ENCODE results near the gene CRNKL1. TPM values are rescaled to one million over a fixed set of nuclear protein-coding genes. Genes with fewer than 3 reads are reported as not detected.

CRNKL1 gene
- polyA plus RNA-seq, 3 donors = 4.0 to 7.4 (median 5.9) TPM

GRCh38 chr20:20000211-20000968, 51.9 kb downstream of the CRNKL1 start:
- Histone ChIP-seq H3K9me3 (replicated peaks in 1 of 2; ENCODE audit: control insufficient read depth in 1 of 2, insufficient read depth in 1 of 2, low read length in 2 of 2) (no peaks in the 10 kb centered on the region), H3K27me3 (ENCODE audit: control insufficient read depth in 2 of 2, insufficient read depth in 2 of 2, low read length in 2 of 2) (no peaks in the 10 kb centered on the region), H3K4me2 (replicated peaks; ENCODE audit: extremely low read depth, low read length, poor library complexity, severe bottlenecking) (peak overlapping the region; percentile 5), H3K4me3 (replicated peaks in 1 of 3; ENCODE audit: low read depth in 2 of 3, low read length in 3 of 3) (no peak overlapping the region), H4K20me1 (ENCODE audit: insufficient read depth, low read length) (no peaks in the 10 kb centered on the region), H3K27ac (ENCODE audit: low read depth in 1 of 2, low read length in 2 of 2) (peak overlapping the region; percentile 36 to 64), H2AFZ (ENCODE audit: insufficient read depth, low read depth, low read length, poor library complexity, severe bottlenecking) (no peak overlapping the region), H3K79me2 (ENCODE audit: insufficient read depth, low read length) (peaks cover 33% of the 10 kb centered on the region), H3K36me3 (replicated peaks in 1 of 2; ENCODE audit: control insufficient read depth in 1 of 2, insufficient read depth in 2 of 2, low read length in 2 of 2) (peaks cover 40 to 64% of the 10 kb centered on the region in 2 donors), H3K4me1 (ENCODE audit: control insufficient read depth in 1 of 2, insufficient read depth in 2 of 2, low read length in 2 of 2) (peaks cover 78 to 81% of the 10 kb centered on the region in 2 donors), H3K9ac (ENCODE audit: insufficient read depth, low read length, poor library complexity, severe bottlenecking) (no peak overlapping the region)
- intact Hi-C loops (cut with micrococcal nuclease) = no loop called here
- Mint-ChIP-seq H3K4me3 (no peak overlapping the region), H3K36me3 (peaks cover 52 to 72% of the 10 kb centered on the region in 2 donors), H3K9me3 (peaks cover 0 to 4% (median 0%) of the 10 kb centered on the region in 7 donors), H3K4me1 (peaks cover 79% of the 10 kb centered on the region), H3K27ac (peak overlapping the region; percentile 22 to 83 (median 58)), H3K27me3 (ENCODE audit: low read depth in 3 of 3) (peaks cover 0 to 2% (median 0%) of the 10 kb centered on the region in 3 donors)
- DNase-seq = peak; percentile 49 to 72 (median 67)
- no peak for TF ChIP-seq CTCF (IDR thresholded peaks at IDR 0.05)
- 61% methylated on average over 8 of the region's 14 CpGs for WGBS (ENCODE audit: insufficient coverage)

- Mint-ChIP-seq H3K27me3 (ENCODE audit: low read depth in 3 of 3) (peaks cover 0 to 2% (median 0%) of the 10 kb centered on the region in 3 donors), H3K36me3 (peaks cover 60 to 75% of the 10 kb centered on the region in 2 donors), H3K4me3 (no peak overlapping the region), H3K4me1 (peaks cover 71% of the 10 kb centered on the region), H3K9me3 (peaks cover 0 to 2% (median 0%) of the 10 kb centered on the region in 7 donors), H3K27ac (peak overlapping the region in 5 of 7 donors; percentile 35 to 76 (median 41))
- TF ChIP-seq CTCF (IDR thresholded peaks at IDR 0.05) = no peak
- no peak overlapping the region for H3K4me2 ChIP-seq (replicated peaks; ENCODE audit: extremely low read depth, low read length, poor library complexity, severe bottlenecking)
- peaks cover 47 to 72% of the 10 kb centered on the region in 2 donors for H3K36me3 ChIP-seq (replicated peaks in 1 of 2; ENCODE audit: control insufficient read depth in 1 of 2, insufficient read depth in 2 of 2, low read length in 2 of 2)
- H3K27ac ChIP-seq (ENCODE audit: low read depth in 1 of 2, low read length in 2 of 2) = peak overlapping the region in 1 of 2 donors; percentile 64
- intact Hi-C loops (cut with micrococcal nuclease) = loop anchor here (5.0 to 10.0 kb wide), 4 partner anchors 97 to 307 kb away; no protein-coding TSS in a partner anchor
- peaks cover 69 to 71% of the 10 kb centered on the region in 2 donors for H3K4me1 ChIP-seq (ENCODE audit: control insufficient read depth in 1 of 2, insufficient read depth in 2 of 2, low read length in 2 of 2)
- 75% methylated on average over 3 of the region's 7 CpGs for whole genome bisulfite sequencing (ENCODE audit: insufficient coverage)
- no peaks in the 10 kb centered on the region for H3K27me3 ChIP-seq (ENCODE audit: control insufficient read depth in 2 of 2, insufficient read depth in 2 of 2, low read length in 2 of 2)
- H3K79me2 ChIP-seq (ENCODE audit: insufficient read depth, low read length) = peaks cover 34% of the 10 kb centered on the region
- DNase-seq = no peak
- no peak overlapping the region for H2AFZ ChIP-seq (ENCODE audit: insufficient read depth, low read depth, low read length, poor library complexity, severe bottlenecking)
- H3K9ac ChIP-seq (ENCODE audit: insufficient read depth, low read length, poor library complexity, severe bottlenecking) = no peak overlapping the region
- H3K4me3 ChIP-seq (replicated peaks in 1 of 3; ENCODE audit: low read depth in 2 of 3, low read length in 3 of 3) = no peak overlapping the region
- peaks cover 3% of the 10 kb centered on the region for H4K20me1 ChIP-seq (ENCODE audit: insufficient read depth, low read length)
- H3K9me3 ChIP-seq (replicated peaks in 1 of 2; ENCODE audit: control insufficient read depth in 1 of 2, insufficient read depth in 1 of 2, low read length in 2 of 2) = no peaks in the 10 kb centered on the region
Observed at GRCh38 chr20:19998990-19999705, 53.1 kb downstream of the CRNKL1 start.
